Measurements from ENCODE around the gene EFEMP1. TPM values are rescaled to one million over a fixed set of nuclear protein-coding genes. Genes with fewer than 3 reads are reported as not detected.

The EFEMP1 gene
- total and polyA plus RNA-seq, 10 of the 15 experiments (the other 5 are each of a cell fraction or from before 2014, with no cell fraction given) = 0.27 to 1.2 (median 0.35) TPM; not detected in 6

GRCh38 chr2:55929476-55929875 lies 5.9 kb upstream of the EFEMP1 start (continued):
- no peak for TF ChIP-seq ZBTB40 (IDR thresholded peaks at IDR 0.05; ENCODE audit: borderline replicate concordance)
- TF ChIP-seq ZSCAN29 (IDR thresholded peaks at IDR 0.05) = no peak
- no peak for TF ChIP-seq MLLT1 (IDR thresholded peaks at IDR 0.05)
- no peak for TF ChIP-seq GATAD2B (conservative IDR thresholded peaks at IDR 0.05; ENCODE audit: low read depth)
- TF ChIP-seq RELB (IDR thresholded peaks at IDR 0.05; ENCODE audit: low read depth) = no peak
- TF ChIP-seq EP300 (IDR thresholded peaks at IDR 0.05; ENCODE audit: borderline replicate concordance in 1 of 2, control insufficient read depth in 1 of 2, low read depth in 2 of 2, low read length in 2 of 2) = no peak
- TF ChIP-seq NR2C1 (IDR thresholded peaks at IDR 0.05) = no peak
- TF ChIP-seq ZNF217 (IDR thresholded peaks at IDR 0.05) = no peak
- TF ChIP-seq E2F4 (IDR thresholded peaks at IDR 0.05; ENCODE audit: low read depth, low read length) = no peak
- TF ChIP-seq LARP7 (IDR thresholded peaks at IDR 0.05) = no peak
- TF ChIP-seq ELK1 (IDR thresholded peaks at IDR 0.05; ENCODE audit: low read depth, low read length) = no peak
- no peak for TF ChIP-seq MAX (IDR thresholded peaks at IDR 0.05; ENCODE audit: low read depth, low read length)
- TF ChIP-seq SP1 (IDR thresholded peaks at IDR 0.05; ENCODE audit: low read depth, low read length) = no peak
- TF ChIP-seq POLR2AphosphoS2 (IDR thresholded peaks at IDR 0.05; ENCODE audit: low read depth, low read length) = no peak
